ENCODE measurements around the gene ZNF599. TPM values are rescaled to one million over a fixed set of nuclear protein-coding genes. Genes with fewer than 3 reads are reported as not detected.

Gene ZNF599
- polyA plus RNA-seq, 1 donor (not counting 4 experiments of a cell fraction or from before 2014, with no cell fraction given), result 3.6 TPM

DNA sequence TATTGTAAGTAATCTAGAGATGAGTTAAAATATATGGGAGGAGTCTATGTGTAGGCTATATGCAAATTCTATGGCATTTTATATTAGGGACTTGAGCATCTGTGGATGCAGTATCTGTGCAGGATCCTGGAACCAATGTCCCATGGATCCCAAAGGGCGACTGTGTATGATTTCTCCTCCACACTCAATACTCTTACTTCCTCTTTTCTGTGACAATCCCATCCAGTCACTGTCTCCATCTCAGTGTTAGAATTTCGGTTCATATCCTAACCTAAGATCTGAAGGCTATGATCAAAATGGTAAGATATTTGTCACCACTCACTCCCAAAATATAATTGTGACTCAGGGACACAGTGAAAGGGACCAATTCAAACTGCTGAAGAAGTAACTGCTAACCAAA is 15.1 kb upstream of the ZNF599 start:
- Histone ChIP-seq H3K27me3 (ENCODE audit: control insufficient read depth, extremely low read depth, insufficient read depth, low read length) (no peaks in the 10 kb centered on the region), H3K9me3 (ENCODE audit: control insufficient read depth, low read depth, low read length) (no peaks in the 10 kb centered on the region), H3K27ac (ENCODE audit: control insufficient read depth, insufficient read depth, low read length) (no peak overlapping the region), H3K36me3 (ENCODE audit: control insufficient read depth in 2 of 2, extremely low read depth in 1 of 2, insufficient read depth in 2 of 2, low read length in 2 of 2) (no peaks in the 10 kb centered on the region), H2AFZ (ENCODE audit: control insufficient read depth, low read length) (no peak overlapping the region), H4K20me1 (ENCODE audit: control insufficient read depth, extremely low read depth, insufficient read depth, low read length) (no peaks in the 10 kb centered on the region), H3K9ac (ENCODE audit: control insufficient read depth, extremely low read depth, insufficient read depth, low read length) (no peak overlapping the region), H3K4me1 (ENCODE audit: control insufficient read depth, extremely low read depth, insufficient read depth, low read length) (no peaks in the 10 kb centered on the region), H3K4me3 (ENCODE audit: control insufficient read depth in 2 of 3, extremely low read depth in 1 of 3, insufficient read depth in 2 of 3, low read depth in 1 of 3, low read length in 3 of 3) (no peak overlapping the region), H3K79me2 (ENCODE audit: control insufficient read depth, insufficient read depth, low read length) (no peaks in the 10 kb centered on the region), H3K4me2 (ENCODE audit: control insufficient read depth, extremely low read depth, insufficient read depth, low read depth, low read length) (no peak overlapping the region), H3K9me1 (ENCODE audit: control insufficient read depth, extremely low read depth, insufficient read depth, low read length) (no peaks in the 10 kb centered on the region)
- no peak for FAIRE-seq
- TF ChIP-seq EZH2 (IDR thresholded peaks at IDR 0.05; ENCODE audit: low read length), result no peak
- TF ChIP-seq, protein P1, sequence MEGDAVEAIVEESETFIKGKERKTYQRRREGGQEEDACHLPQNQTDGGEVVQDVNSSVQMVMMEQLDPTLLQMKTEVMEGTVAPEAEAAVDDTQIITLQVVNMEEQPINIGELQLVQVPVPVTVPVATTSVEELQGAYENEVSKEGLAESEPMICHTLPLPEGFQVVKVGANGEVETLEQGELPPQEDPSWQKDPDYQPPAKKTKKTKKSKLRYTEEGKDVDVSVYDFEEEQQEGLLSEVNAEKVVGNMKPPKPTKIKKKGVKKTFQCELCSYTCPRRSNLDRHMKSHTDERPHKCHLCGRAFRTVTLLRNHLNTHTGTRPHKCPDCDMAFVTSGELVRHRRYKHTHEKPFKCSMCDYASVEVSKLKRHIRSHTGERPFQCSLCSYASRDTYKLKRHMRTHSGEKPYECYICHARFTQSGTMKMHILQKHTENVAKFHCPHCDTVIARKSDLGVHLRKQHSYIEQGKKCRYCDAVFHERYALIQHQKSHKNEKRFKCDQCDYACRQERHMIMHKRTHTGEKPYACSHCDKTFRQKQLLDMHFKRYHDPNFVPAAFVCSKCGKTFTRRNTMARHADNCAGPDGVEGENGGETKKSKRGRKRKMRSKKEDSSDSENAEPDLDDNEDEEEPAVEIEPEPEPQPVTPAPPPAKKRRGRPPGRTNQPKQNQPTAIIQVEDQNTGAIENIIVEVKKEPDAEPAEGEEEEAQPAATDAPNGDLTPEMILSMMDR (optimal IDR thresholded peaks at IDR 0.05 in 1 of 3, IDR thresholded peaks at IDR 0.05 in 1 of 3, conservative IDR thresholded peaks at IDR 0.05 in 1 of 3; ENCODE audit: extremely low read depth in 1 of 3, insufficient read depth in 2 of 3, low read length in 3 of 3), result no peak
- dilution Hi-C loops (cut with MboI; ENCODE audit: extremely low pct_ligation_motif_present, low sequenced_read_pairs), result no loop called here
- no peak for DNase-seq (ENCODE audit: low read depth, low spot score)

DNA sequence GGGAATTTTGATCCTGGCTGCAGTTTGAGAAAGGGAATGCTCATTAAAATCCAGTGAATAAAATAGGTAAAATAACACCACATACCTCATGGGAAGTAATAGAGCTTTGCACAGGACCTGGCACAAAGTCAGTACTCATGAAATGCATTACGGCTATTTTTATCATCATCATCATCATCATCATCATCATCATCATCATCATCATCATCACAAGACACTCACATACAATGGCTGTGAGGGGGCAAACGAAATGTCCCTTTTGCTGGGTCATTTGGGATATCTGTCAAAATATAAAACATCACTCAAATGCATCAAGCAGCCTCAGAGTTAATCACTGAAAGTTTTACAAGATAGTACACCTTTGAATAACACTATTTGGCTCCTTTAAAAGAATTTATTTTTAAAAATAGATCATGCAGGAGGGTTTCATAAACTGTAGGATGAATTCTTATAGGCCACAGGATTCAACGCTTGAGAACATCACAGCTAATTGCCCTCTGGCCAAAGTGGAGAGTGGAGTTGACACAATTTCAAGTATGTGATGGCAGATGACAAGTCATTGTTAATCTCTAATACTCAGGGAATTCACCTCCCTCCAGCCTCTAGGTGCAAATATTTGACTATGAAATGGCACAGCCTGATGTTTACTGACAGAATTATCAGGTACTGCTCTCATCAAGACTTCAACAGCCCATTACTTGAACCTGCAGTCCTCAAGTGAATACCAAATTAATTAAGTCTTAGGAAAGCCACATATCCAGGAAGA is 14.2 kb upstream of the ZNF599 start:
- H3K79me2 ChIP-seq (ENCODE audit: control insufficient read depth, insufficient read depth, low read length), result no peaks in the 10 kb centered on the region
- H3K36me3 ChIP-seq (ENCODE audit: control insufficient read depth in 2 of 2, extremely low read depth in 1 of 2, insufficient read depth in 2 of 2, low read length in 2 of 2), result no peaks in the 10 kb centered on the region
- no peak for DNase-seq (ENCODE audit: low read depth, low spot score)
- no peak overlapping the region for H3K4me2 ChIP-seq (ENCODE audit: control insufficient read depth, extremely low read depth, insufficient read depth, low read depth, low read length)
- no peaks in the 10 kb centered on the region for H4K20me1 ChIP-seq (ENCODE audit: control insufficient read depth, extremely low read depth, insufficient read depth, low read length)
- H3K27ac ChIP-seq (ENCODE audit: control insufficient read depth, insufficient read depth, low read length), result no peak overlapping the region
- H3K4me1 ChIP-seq (ENCODE audit: control insufficient read depth, extremely low read depth, insufficient read depth, low read length), result no peaks in the 10 kb centered on the region
- H3K9ac ChIP-seq (ENCODE audit: control insufficient read depth, extremely low read depth, insufficient read depth, low read length), result no peak overlapping the region
- no peak for TF ChIP-seq EZH2 (IDR thresholded peaks at IDR 0.05; ENCODE audit: low read length)
- TF ChIP-seq, protein P1 (optimal IDR thresholded peaks at IDR 0.05 in 1 of 3, IDR thresholded peaks at IDR 0.05 in 1 of 3, conservative IDR thresholded peaks at IDR 0.05 in 1 of 3; ENCODE audit: extremely low read depth in 1 of 3, insufficient read depth in 2 of 3, low read length in 3 of 3), result no peak
- dilution Hi-C loops (cut with MboI; ENCODE audit: extremely low pct_ligation_motif_present, low sequenced_read_pairs), result no loop called here
- no peak overlapping the region for H3K4me3 ChIP-seq (ENCODE audit: control insufficient read depth in 2 of 3, extremely low read depth in 1 of 3, insufficient read depth in 2 of 3, low read depth in 1 of 3, low read length in 3 of 3)
- H2AFZ ChIP-seq (ENCODE audit: control insufficient read depth, low read length), result no peak overlapping the region
- no peaks in the 10 kb centered on the region for H3K27me3 ChIP-seq (ENCODE audit: control insufficient read depth, extremely low read depth, insufficient read depth, low read length)
- H3K9me3 ChIP-seq (ENCODE audit: control insufficient read depth, low read depth, low read length), result no peaks in the 10 kb centered on the region
- no peaks in the 10 kb centered on the region for H3K9me1 ChIP-seq (ENCODE audit: control insufficient read depth, extremely low read depth, insufficient read depth, low read length)
- FAIRE-seq, result no peak

All from keratinocyte (primary cell).